Epithelial cell of proximal tubule (primary cell): ENCODE measurements around the gene ADAP2. TPM values are rescaled to one million over a fixed set of nuclear protein-coding genes. Genes with fewer than 3 reads are reported as not detected.

Experiments
- DNase-seq: peaks from one replicate; pipeline ENCODE4 v3.0.0-alpha.2; 2011; ENCODE audit warnings: low read depth
- H3K4me3 ChIP-seq: 2 replicates; pipeline ENCODE4 v1.5.1; 2011; ENCODE audit warnings: low read depth, mild to moderate bottlenecking, low read length
- CTCF ChIP-seq: conservative IDR thresholded peaks from 2 replicates; pipeline ENCODE4 v1.5.1; 2012; ENCODE audit warnings: low read depth, mild to moderate bottlenecking, low read length
- total RNA-seq: library from RNA; depleted of rRNA; stranded (reverse); fragments of >200 nt; gene quantifications from 2 replicates; pipeline ENCODE4 v1.2.3, GENCODE V29; 2015

The ADAP2 gene
- total RNA-seq, 1 donor from 2014 or later, result 5.1 TPM

- no peak for TF ChIP-seq CTCF
- DNase-seq, result no peak
- H3K4me3 ChIP-seq, result no peak overlapping the region
These were observed 29.1 kb downstream of the ADAP2 start for GRCh38 chr17:30950669-30951399.

- no peak for DNase-seq
- H3K4me3 ChIP-seq, result no peak overlapping the region
- no peak for TF ChIP-seq CTCF
These were observed 31.1 kb downstream of the ADAP2 start for GRCh38 chr17:30952638-30953393.

- no peak overlapping the region for H3K4me3 ChIP-seq
- no peak for TF ChIP-seq CTCF
- DNase-seq, result no peak
These were observed 32.5 kb downstream of the ADAP2 start for GRCh38 chr17:30954046-30954830.

- no peak for DNase-seq
- TF ChIP-seq CTCF, result no peak
- H3K4me3 ChIP-seq, result no peak overlapping the region
These were observed 35.1 kb downstream of the ADAP2 start for GRCh38 chr17:30956764-30957374.

GRCh38 chr17:30957741-30958140 is 36.0 kb downstream of the ADAP2 start:
- no peak overlapping the region for H3K4me3 ChIP-seq
- no peak for DNase-seq
- TF ChIP-seq CTCF, result no peak

GRCh38 chr17:30958187-30958586 is 36.4 kb downstream of the ADAP2 start:
- no peak overlapping the region for H3K4me3 ChIP-seq
- no peak for TF ChIP-seq CTCF
- DNase-seq, result no peak
